Gastrocnemius medialis (tissue), 4 donors: ENCODE results near the gene CDH4. TPM values are rescaled to one million over a fixed set of nuclear protein-coding genes. Genes with fewer than 3 reads are reported as not detected.

Source experiments
- ATAC-seq, 2 donors: fragments of 150-250 bp; one replicate each; pipeline ENCODE4 v1.9.1; 2016
- DNase-seq, 2 donors: peaks; one replicate each; pipeline ENCODE4 v3.0.0-alpha.2; 2019
- H3K27ac ChIP-seq, 4 donors: fragments of 200-600 bp; sonication (generic); 1 replicate in 1 of 4; 2 replicates in 3 of 4; pipeline ENCODE4 v1.5.1; 2016 to 2018; ENCODE audit warnings: mild to moderate bottlenecking in 2 of 4, moderate library complexity in 1 of 4
- H3K27me3 ChIP-seq, 3 donors: fragments of 200-600 bp; sonication (generic) in 2 of 3; 1 replicate in 1 of 3; 2 replicates in 2 of 3; pipeline versions ENCODE4 v1.5.1 to v1.6.0; 2016 to 2019; ENCODE audit warnings: mild to moderate bottlenecking in 1 of 3, moderate library complexity in 1 of 3
- H3K36me3 ChIP-seq, 2 donors: fragments of 200-600 bp; sonication (generic) in 1 of 2; one replicate each; pipeline ENCODE4 v1.5.1; 2017 to 2018
- H3K4me1 ChIP-seq, 2 donors: fragments of 200-600 bp; sonication (generic) in 1 of 2; one replicate each; pipeline ENCODE4 v1.5.1; 2016 to 2017; ENCODE audit warnings: mild to moderate bottlenecking in 2 of 2
- H3K4me3 ChIP-seq, 4 donors: fragments of 200-600 bp; sonication (generic) in 3 of 4; 1 replicate in 1 of 4; 2 replicates in 3 of 4; pipeline ENCODE4 v1.5.1; 2016 to 2019; ENCODE audit warnings: mild to moderate bottlenecking in 2 of 4
- H3K9me3 ChIP-seq, 3 donors: fragments of 200-600 bp; sonication (generic) in 2 of 3; 1 replicate in 1 of 3; 2 replicates in 2 of 3; pipeline ENCODE4 v1.5.1; 2016 to 2019
- POLR2A ChIP-seq, 2 donors: fragments of 450-650 bp; IDR thresholded peaks; one replicate each; pipeline ENCODE4 v1.6.1; 2017; ENCODE audit warnings: antibody characterized with exemption in 2 of 2, mild to moderate bottlenecking in 2 of 2, moderate library complexity in 2 of 2
- in situ Hi-C, 4 donors: fragments of 200-750 bp; cut with MboI; loops; one replicate each; pipeline versions ENCODE4 v1.15.0 to v1.8.0; 2017; ENCODE audit warnings: low sequenced_read_pairs in 4 of 4
- intact Hi-C: fragments of 100-400 bp; cut with DNase I; formaldehyde crosslinking; loops from one replicate; pipeline ENCODE4 v1.15.1; 2023; ENCODE audit warnings: low total_unique reads
- total RNA-seq, 4 donors: library from RNA; depleted of rRNA; stranded (reverse); fragments of >200 nt; gene quantifications; one replicate each; pipeline versions ENCODE4 v1.1.0 to v1.2.3, GENCODE V29; 2016
- TF ChIP-seq, protein P1 (sequence below), 5 experiments: fragments of 450-650 bp in 3 of 5; fragments of 200-600 bp in 2 of 5; sonication (generic) in 2 of 5; IDR thresholded peaks in 4 of 5; conservative IDR thresholded peaks in 1 of 5; 1 replicate in 4 of 5; 2 replicates in 1 of 5; pipeline ENCODE4 v1.5.1; 2016 to 2019; ENCODE audit warnings: antibody characterized with exemption in 5 of 5, mild to moderate bottlenecking in 3 of 5, moderate library complexity in 3 of 5

CDH4 gene
- total RNA-seq, 4 donors from 2014 or later: 0.38 to 1.2 (median 0.86) TPM

GRCh38 chr20:61919675-61920365 is 667.8 kb downstream of the CDH4 start:
- no peaks in the 10 kb centered on the region for H3K27me3 ChIP-seq

DNA sequence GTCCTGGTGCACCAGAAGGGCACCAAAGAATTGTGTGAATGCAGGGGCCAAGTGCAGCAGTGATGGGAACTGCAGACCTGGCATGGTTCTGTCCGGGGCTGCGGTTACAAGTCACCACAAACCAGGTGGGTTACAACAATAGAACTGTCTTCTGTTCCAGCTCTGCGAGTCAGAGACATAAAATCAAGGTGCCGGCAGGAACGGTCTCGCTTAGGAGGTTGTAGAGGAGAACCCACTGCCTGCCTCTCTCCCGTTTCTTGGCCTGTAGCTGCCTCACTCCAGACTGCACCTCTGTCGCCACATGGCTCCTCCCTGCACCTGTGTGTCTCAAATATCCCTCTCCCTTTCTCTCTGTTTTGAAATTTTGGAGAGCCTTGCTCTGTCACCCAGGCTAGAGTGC is 670.4 kb downstream of the CDH4 start:
- Histone ChIP-seq H3K4me1 (no peaks in the 10 kb centered on the region), H3K27me3 (no peaks in the 10 kb centered on the region), H3K27ac (no peak overlapping the region), H3K36me3 (no peaks in the 10 kb centered on the region), H3K4me3 (no peak overlapping the region), H3K9me3 (no peaks in the 10 kb centered on the region)
- intact Hi-C loops: no loop called here
- DNase-seq (no peak), ATAC-seq (no peak)
- TF ChIP-seq POLR2A (IDR thresholded peaks at IDR 0.05): no peak
- TF ChIP-seq, protein P1, sequence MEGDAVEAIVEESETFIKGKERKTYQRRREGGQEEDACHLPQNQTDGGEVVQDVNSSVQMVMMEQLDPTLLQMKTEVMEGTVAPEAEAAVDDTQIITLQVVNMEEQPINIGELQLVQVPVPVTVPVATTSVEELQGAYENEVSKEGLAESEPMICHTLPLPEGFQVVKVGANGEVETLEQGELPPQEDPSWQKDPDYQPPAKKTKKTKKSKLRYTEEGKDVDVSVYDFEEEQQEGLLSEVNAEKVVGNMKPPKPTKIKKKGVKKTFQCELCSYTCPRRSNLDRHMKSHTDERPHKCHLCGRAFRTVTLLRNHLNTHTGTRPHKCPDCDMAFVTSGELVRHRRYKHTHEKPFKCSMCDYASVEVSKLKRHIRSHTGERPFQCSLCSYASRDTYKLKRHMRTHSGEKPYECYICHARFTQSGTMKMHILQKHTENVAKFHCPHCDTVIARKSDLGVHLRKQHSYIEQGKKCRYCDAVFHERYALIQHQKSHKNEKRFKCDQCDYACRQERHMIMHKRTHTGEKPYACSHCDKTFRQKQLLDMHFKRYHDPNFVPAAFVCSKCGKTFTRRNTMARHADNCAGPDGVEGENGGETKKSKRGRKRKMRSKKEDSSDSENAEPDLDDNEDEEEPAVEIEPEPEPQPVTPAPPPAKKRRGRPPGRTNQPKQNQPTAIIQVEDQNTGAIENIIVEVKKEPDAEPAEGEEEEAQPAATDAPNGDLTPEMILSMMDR (IDR thresholded peaks at IDR 0.05 in 4 of 5, conservative IDR thresholded peaks at IDR 0.05 in 1 of 5): no peak
- in situ Hi-C loops: no loop called here

More at GRCh38 chr20:61919675-61920365, 667.8 kb downstream of the CDH4 start:
- intact Hi-C loops (no loop called here), in situ Hi-C loops (no loop called here)
- DNase-seq (no peak), ATAC-seq (no peak)
- TF ChIP-seq, protein P1 (IDR thresholded peaks at IDR 0.05 in 4 of 5, conservative IDR thresholded peaks at IDR 0.05 in 1 of 5): no peak
- no peak for TF ChIP-seq POLR2A (IDR thresholded peaks at IDR 0.05)
- no peak overlapping the region for H3K4me3 ChIP-seq
- no peak overlapping the region for H3K27ac ChIP-seq
- H3K9me3 ChIP-seq: no peaks in the 10 kb centered on the region
- no peaks in the 10 kb centered on the region for H3K4me1 ChIP-seq
- H3K36me3 ChIP-seq: no peaks in the 10 kb centered on the region

- no peak for DNase-seq
- no peaks in the 10 kb centered on the region for H3K27me3 ChIP-seq
- no peak for ATAC-seq
- H3K4me3 ChIP-seq: no peak overlapping the region
- intact Hi-C loops: no loop called here
- TF ChIP-seq, protein P1 (IDR thresholded peaks at IDR 0.05 in 4 of 5, conservative IDR thresholded peaks at IDR 0.05 in 1 of 5): no peak
- TF ChIP-seq POLR2A (IDR thresholded peaks at IDR 0.05): no peak
- no peaks in the 10 kb centered on the region for H3K36me3 ChIP-seq
- no peaks in the 10 kb centered on the region for H3K9me3 ChIP-seq
- in situ Hi-C loops: no loop called here
- H3K27ac ChIP-seq: no peak overlapping the region
- no peaks in the 10 kb centered on the region for H3K4me1 ChIP-seq
These were observed 670.9 kb downstream of the CDH4 start for GRCh38 chr20:61922936-61923335.

DNA sequence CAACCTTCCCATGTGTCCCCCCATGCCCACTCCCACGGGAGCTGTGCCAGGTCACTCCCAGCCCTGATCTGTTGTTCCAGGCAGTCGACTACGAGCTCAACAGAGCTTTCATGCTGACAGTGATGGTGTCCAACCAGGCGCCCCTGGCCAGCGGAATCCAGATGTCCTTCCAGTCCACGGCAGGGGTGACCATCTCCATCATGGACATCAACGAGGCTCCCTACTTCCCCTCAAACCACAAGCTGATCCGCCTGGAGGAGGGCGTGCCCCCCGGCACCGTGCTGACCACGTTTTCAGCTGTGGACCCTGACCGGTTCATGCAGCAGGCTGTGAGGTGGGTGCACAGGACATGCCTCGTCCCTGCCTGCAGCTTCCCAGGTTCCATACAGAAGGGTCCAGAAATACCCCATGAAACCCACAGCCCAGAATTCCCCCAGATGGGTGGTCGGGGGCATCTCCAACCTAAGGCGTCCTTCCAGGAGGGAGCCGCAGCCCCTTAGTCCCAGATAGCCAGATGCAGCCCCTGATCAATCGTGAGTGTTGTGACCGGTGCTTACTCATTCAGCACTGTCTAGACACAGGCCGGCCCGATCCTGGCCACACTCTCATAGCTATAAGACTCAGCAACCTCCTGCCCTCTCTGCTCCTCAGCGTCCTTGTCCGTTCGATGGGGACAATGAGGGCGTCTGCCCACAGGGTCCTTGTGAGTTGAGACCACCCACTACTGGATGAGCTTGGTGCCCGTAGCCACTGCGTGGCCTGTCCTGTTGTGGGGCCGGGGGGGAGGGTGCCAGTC is 671.5 kb downstream of the CDH4 start:
- Histone ChIP-seq H3K27me3 (no peaks in the 10 kb centered on the region), H3K9me3 (no peaks in the 10 kb centered on the region), H3K4me3 (no peak overlapping the region), H3K36me3 (no peaks in the 10 kb centered on the region), H3K4me1 (no peaks in the 10 kb centered on the region), H3K27ac (no peak overlapping the region)
- in situ Hi-C loops (no loop called here), intact Hi-C loops (no loop called here)
- no peak for TF ChIP-seq POLR2A (IDR thresholded peaks at IDR 0.05)
- TF ChIP-seq, protein P1 (IDR thresholded peaks at IDR 0.05 in 4 of 5, conservative IDR thresholded peaks at IDR 0.05 in 1 of 5): no peak
- ATAC-seq: no peak
- no peak for DNase-seq
